ENCODE results near the gene ASCC2.
A peak's percentile ranks its signal among the peaks of the same experiment; 100 is the strongest.
"Not testable (repeated sequence)": the region's sequence is repeated elsewhere in the genome, so short reads cannot be mapped to it uniquely, and the experiment has no call there.

Gene ASCC2

GRCh38 chr22:29837741-29838598 is at the start of gene ASCC2:
TSS of gene ASCC2 (minus strand) at chr22:29838274. CDS start at chr22:29832325, 5,949 bp downstream.
- peak; percentile 94 to 98 (median 96) for DNase-seq

- DNase-seq, result no peak
Measured at GRCh38 chr22:29887358-29887757, 49.3 kb upstream of the ASCC2 start.

- no peak for DNase-seq
Measured at GRCh38 chr22:29886596-29886995, 48.5 kb upstream of the ASCC2 start.

GRCh38 chr22:29885610-29886009 is 47.5 kb upstream of the ASCC2 start:
- DNase-seq, result no peak

- DNase-seq, result no peak
Measured at GRCh38 chr22:29883775-29884097, 45.7 kb upstream of the ASCC2 start.

GRCh38 chr22:29883045-29883774 is 45.1 kb upstream of the ASCC2 start, which contains the start of gene MTMR3:
TSS of gene MTMR3 (plus strand) at chr22:29883174. CDS start at chr22:29971060, 87,886 bp downstream.
- DNase-seq, result peak; percentile 67 to 86 (median 80)

GRCh38 chr22:29882716-29883044 is 44.6 kb upstream of the ASCC2 start:
- DNase-seq, result no peak

- no peak for DNase-seq
Measured at GRCh38 chr22:29879753-29880152, 41.7 kb upstream of the ASCC2 start.

GRCh38 chr22:29877620-29878019 is 39.5 kb upstream of the ASCC2 start:
- DNase-seq, result no peak

GRCh38 chr22:29873943-29874342 is 35.9 kb upstream of the ASCC2 start:
- DNase-seq, result no peak

- no peak for DNase-seq
Measured at GRCh38 chr22:29872989-29873388, 34.9 kb upstream of the ASCC2 start.

GRCh38 chr22:29872144-29872893 is 34.2 kb upstream of the ASCC2 start:
- DNase-seq, result no peak

- DNase-seq, result no peak
Measured at GRCh38 chr22:29871684-29872083, 33.6 kb upstream of the ASCC2 start.

- no peak for DNase-seq
Measured at GRCh38 chr22:29870574-29870973, 32.5 kb upstream of the ASCC2 start.

GRCh38 chr22:29867851-29868250 is 29.8 kb upstream of the ASCC2 start:
- no peak for DNase-seq

GRCh38 chr22:29867260-29867659 is 29.2 kb upstream of the ASCC2 start:
- DNase-seq, result no peak

GRCh38 chr22:29865572-29865971 is 27.5 kb upstream of the ASCC2 start:
- DNase-seq, result not testable (repeated sequence)

GRCh38 chr22:29861672-29862297 is 23.7 kb upstream of the ASCC2 start:
- no peak for DNase-seq

- no peak for DNase-seq
Measured at GRCh38 chr22:29860006-29860766, 22.1 kb upstream of the ASCC2 start.

GRCh38 chr22:29859030-29859429 is 21.0 kb upstream of the ASCC2 start:
- DNase-seq, result not testable (repeated sequence)

- no peak for DNase-seq
Measured at GRCh38 chr22:29856496-29856895, 18.4 kb upstream of the ASCC2 start.

GRCh38 chr22:29855611-29856181 is 17.6 kb upstream of the ASCC2 start:
- DNase-seq, result no peak

Measured in activated naive CD4-positive, alpha-beta T cell (primary cell).